ENCODE measurements around the gene BCL6B.

GRCh38 chr17:7026471-7027115, 3.7 kb downstream of the BCL6B start:
- TF ChIP-seq POLR2AphosphoS5 (IDR thresholded peaks at IDR 0.05; ENCODE audit: low read depth, low read length) (no peak), POLR2A (IDR thresholded peaks at IDR 0.05; ENCODE audit: low read depth, low read length) (no peak), TAF1 (IDR thresholded peaks at IDR 0.05; ENCODE audit: borderline replicate concordance, low read depth, low read length) (no peak)
